K562 (cell line): Measurements from ENCODE around the gene FCGBP. TPM values are rescaled to one million over a fixed set of nuclear protein-coding genes. Genes with fewer than 3 reads are reported as not detected.

Experiments
- CHD7 ChIP-seq: fragments of 200-600 bp; sonication (generic); IDR thresholded peaks from one replicate; pipeline ENCODE4 v1.6.1; 2012; ENCODE audit warnings: mild to moderate bottlenecking, low read depth, low read length, inconsistent platforms
- REST ChIP-seq, 2 experiments: fragments of 450-650 bp; formaldehyde crosslinking in 1 of 2; IDR thresholded peaks; 2 replicates each; pipeline versions ENCODE4 v1.4.0 to v1.6.1; 2014 to 2020; ENCODE audit warnings: mild to moderate bottlenecking in 2 of 2, borderline replicate concordance in 1 of 2, low read depth in 1 of 2
- ZNF134 ChIP-seq: fragments of 250-450 bp; sonication (Bioruptor Pico); conservative IDR thresholded peaks from 2 replicates; pipeline ENCODE4 v1.4.0; 2020
- polyA plus RNA-seq, 8 experiments: library from polyadenylated mRNA; depleted of rRNA in 4 of 8; stranded (reverse) in 5 of 8; unstranded in 3 of 8; fragments of >200 nt; fragmentation: Nextera tagmentation in 2 of 8; fragmentation: Illumina TruSeq in 1 of 8; extraction: Ambion mirVana in 2 of 8; extraction: Trizol in 1 of 8; gene quantifications; 2 replicates each; pipeline versions ENCODE4 v1.2.1 to v1.2.3, GENCODE V29; 2011 to 2014; ENCODE audit warnings: inconsistent platforms in 1 of 8, missing spikeins in 1 of 8
- total RNA-seq, 7 experiments: library from RNA; depleted of rRNA in 6 of 7; stranded (reverse); fragments of >200 nt in 6 of 7; fragmentation: Illumina TruSeq in 2 of 7; extraction: Trizol in 2 of 7; gene quantifications; 2 replicates each; pipeline versions ENCODE4 v1.2.1 to v1.2.3, GENCODE V29; 2011 to 2021; ENCODE audit warnings: low replicate concordance in 1 of 7

FCGBP gene
- total and polyA plus RNA-seq, 9 of the 15 experiments (the other 6 are each of a cell fraction or from before 2014, with no cell fraction given), result 0.01 to 1.5 (median 0.13) TPM; not detected in 4

- TF ChIP-seq CHD7 (no peak), REST (IDR thresholded peaks at IDR 0.05; ENCODE audit: borderline replicate concordance) (no peak), REST (CRISPR knock-in tag; IDR thresholded peaks at IDR 0.05; ENCODE audit: low read depth) (no peak), ZNF134 (CRISPR knock-in tag) (no peak)
These were observed 16.7 kb upstream of the FCGBP start (continued) for GRCh38 chr19:39951065-39951650.
